T-cell (primary cell): ENCODE data around the gene KLF13. TPM values are rescaled to one million over a fixed set of nuclear protein-coding genes. Genes with fewer than 3 reads are reported as not detected.
A peak's percentile ranks its signal among the peaks of the same experiment; 100 is the strongest.

Source experiments
- ATAC-seq, 4 experiments: fragments of 200-7000 bp in 3 of 4; fragments of 150-1000 bp in 1 of 4; cut with Tn5 transposase; replicated peaks in 1 of 4; 1 replicate in 3 of 4; 2 replicates in 1 of 4; pipeline ENCODE4 v1.10.0; 2021; ENCODE audit warnings: moderate library complexity in 3 of 4, mild to moderate bottlenecking in 2 of 4, moderate number of reproducible peaks in 1 of 4
- CTCF ChIA-PET, 2 donors: fragments of 300-600 bp; sonication (Branson Sonifier 250); formaldehyde crosslinking; loops; one replicate each; lab custom pipeline; 2022; ENCODE audit warnings: antibody characterized with exemption in 2 of 2; lab: Charles Lee
- POLR2A ChIA-PET, 2 donors: fragments of 300-600 bp; sonication (Branson Sonifier 250); formaldehyde crosslinking; loops; one replicate each; lab custom pipeline; 2022; ENCODE audit warnings: antibody characterized with exemption in 2 of 2; lab: Charles Lee
- DNase-seq, 35 experiments: peaks; one replicate each; pipeline versions ENCODE4 v3.0.0 to v3.0.0-alpha.2; 2013 to 2023
- H3K27ac ChIP-seq: one replicate; pipeline ENCODE4 v1.5.1; 2013; ENCODE audit warnings: low read length
- H3K27me3 ChIP-seq, 2 experiments: replicated peaks in 1 of 2; 1 replicate in 1 of 2; 2 replicates in 1 of 2; pipeline versions ENCODE4 v1.6.1 to v1.7.0; 2013; ENCODE audit warnings: low read length in 1 of 2, mixed read lengths in 1 of 2; ENCODE audit not compliant: control insufficient read depth in 2 of 2, insufficient read depth in 2 of 2; ENCODE audit errors: extremely low read depth in 1 of 2
- H3K36me3 ChIP-seq, 2 donors: 1 replicate in 1 of 2; 2 replicates in 1 of 2; pipeline versions ENCODE4 v1.6.1 to v1.7.0; 2013; ENCODE audit warnings: low read length in 1 of 2; ENCODE audit not compliant: control insufficient read depth in 2 of 2, insufficient read depth in 1 of 2; ENCODE audit errors: extremely low read depth in 1 of 2
- H3K4me1 ChIP-seq, 2 experiments: 1 replicate in 1 of 2; 2 replicates in 1 of 2; pipeline versions ENCODE4 v1.6.1 to v1.7.0; 2013; ENCODE audit warnings: low read length in 2 of 2, mixed read lengths in 1 of 2; ENCODE audit not compliant: insufficient read depth in 2 of 2, control insufficient read depth in 1 of 2; ENCODE audit errors: extremely low read depth in 1 of 2
- H3K4me3 ChIP-seq, 2 donors: 1 replicate in 1 of 2; 2 replicates in 1 of 2; pipeline versions ENCODE4 v1.5.1 to v1.7.0; 2013; ENCODE audit warnings: mild to moderate bottlenecking in 2 of 2, low read length in 1 of 2, moderate library complexity in 1 of 2; ENCODE audit not compliant: control insufficient read depth in 1 of 2; ENCODE audit errors: extremely low read depth in 1 of 2
- H3K9me3 ChIP-seq: 2 replicates; pipeline ENCODE4 v1.7.0; 2013
- H3K27ac Mint-ChIP-seq, 2 donors: one replicate each; pipeline ENCODE4 v1.8.0; 2020 to 2021; ENCODE audit warnings: mild to moderate bottlenecking in 2 of 2, mixed read lengths in 2 of 2
- H3K27me3 Mint-ChIP-seq, 2 donors: one replicate each; pipeline ENCODE4 v1.8.0; 2021 to 2022; ENCODE audit warnings: mixed read lengths in 2 of 2
- H3K36me3 Mint-ChIP-seq: one replicate; pipeline ENCODE4 v1.8.0; 2021; ENCODE audit warnings: mixed read lengths
- H3K4me1 Mint-ChIP-seq, 3 donors: one replicate each; pipeline ENCODE4 v1.8.0; 2020 to 2022; ENCODE audit warnings: mixed read lengths in 3 of 3, mild to moderate bottlenecking in 1 of 3
- H3K4me3 Mint-ChIP-seq, 3 donors: one replicate each; pipeline ENCODE4 v1.8.0; 2020 to 2022; ENCODE audit warnings: mild to moderate bottlenecking in 3 of 3, mixed read lengths in 3 of 3, moderate library complexity in 3 of 3
- H3K9me3 Mint-ChIP-seq, 3 donors: one replicate each; pipeline ENCODE4 v1.8.0; 2020 to 2022; ENCODE audit warnings: mixed read lengths in 3 of 3
- WGBS: methylation state at CpG from one replicate; pipeline ENCODE4 v1.1.5; 2013; ENCODE audit warnings: missing lambda C conversion rate; ENCODE audit not compliant: insufficient coverage; 5-methylcytosine and 5-hydroxymethylcytosine counted together
- total RNA-seq, 35 experiments: library from RNA in 6 of 35; stranded (reverse) in 6 of 35; fragments of 120-200 nt in 1 of 35; gene quantifications; one replicate each; pipeline versions ENCODE4 v1.2.1 to v1.2.4 and lab custom pipeline; 2013 to 2026

KLF13 gene
- total RNA-seq, 5 donors from 2014 or later (not counting 1 experiment from before 2014, with no cell fraction given) = 218 to 327 (median 288) TPM

GRCh38 chr15:31358163-31358562 lies 31.5 kb downstream of the KLF13 start:
- peak overlapping the region; percentile 71 to 94 (median 79) for H3K4me3 Mint-ChIP-seq
- H3K9me3 Mint-ChIP-seq = no peaks in the 10 kb centered on the region
- H3K36me3 Mint-ChIP-seq = peaks cover 35% of the 10 kb centered on the region
- Histone ChIP-seq H3K4me1 (peaks cover 83 to 99% of the 10 kb centered on the region in 2 experiments), H3K27ac (peak overlapping the region; percentile 99), H3K4me3 (peak overlapping the region in 1 of 2 donors; percentile 55), H3K27me3 (no peaks in the 10 kb centered on the region), H3K36me3 (peaks cover 0 to 39% of the 10 kb centered on the region in 2 donors), H3K9me3 (no peaks in the 10 kb centered on the region)
- no peaks in the 10 kb centered on the region for H3K27me3 Mint-ChIP-seq
- 54% methylated on average over 2 of the region's 3 CpGs for WGBS
- POLR2A ChIA-PET = interaction anchor here in 1 of 2 donors (0.6 to 1.7 kb wide), 2 partner anchors 11 to 33 kb away, joined by 4 to 6 read pairs; no protein-coding TSS in a partner anchor
- DNase-seq (no peak), ATAC-seq (no peak)
- H3K4me1 Mint-ChIP-seq = peaks cover 96 to 100% (median 99%) of the 10 kb centered on the region in 3 donors
- H3K27ac Mint-ChIP-seq = peak overlapping the region; percentile 96 to 98
- CTCF ChIA-PET = interaction anchor here (0.5 to 2.4 kb wide), 6 partner anchors 8 to 134 kb away, joined by 3 to 12 read pairs (median 3); no protein-coding TSS in a partner anchor

- peak overlapping the region; percentile 53 to 94 (median 79) for H3K4me3 Mint-ChIP-seq
- 97% methylated on average over 4 of the region's 8 CpGs for WGBS
- peaks cover 0 to 34% of the 10 kb centered on the region in 2 donors for H3K36me3 ChIP-seq
- ChIA-PET CTCF (interaction anchor here (1.1 to 3.1 kb wide), 4 partner anchors 12 to 130 kb away, joined by 3 to 21 read pairs (median 4); no protein-coding TSS in a partner anchor), POLR2A (interaction anchor here (0.6 to 1.1 kb wide), 2 partner anchors 20 to 30 kb away, joined by 3 to 4 read pairs; no protein-coding TSS in a partner anchor)
- peaks cover 82 to 99% of the 10 kb centered on the region in 2 experiments for H3K4me1 ChIP-seq
- H3K27me3 ChIP-seq = no peaks in the 10 kb centered on the region
- peaks cover 35% of the 10 kb centered on the region for H3K36me3 Mint-ChIP-seq
- no peaks in the 10 kb centered on the region for H3K9me3 ChIP-seq
- H3K27ac Mint-ChIP-seq = peak overlapping the region; percentile 96 to 98
- H3K9me3 Mint-ChIP-seq = no peaks in the 10 kb centered on the region
- ATAC-seq (no peak), DNase-seq (no peak)
- no peaks in the 10 kb centered on the region for H3K27me3 Mint-ChIP-seq
- peak overlapping the region in 1 of 2 donors; percentile 56 for H3K4me3 ChIP-seq
- peaks cover 99 to 100% (median 99%) of the 10 kb centered on the region in 3 donors for H3K4me1 Mint-ChIP-seq
- H3K27ac ChIP-seq = peak overlapping the region; percentile 99
Measured at GRCh38 chr15:31358957-31359701, 32.5 kb downstream of the KLF13 start.

DNA sequence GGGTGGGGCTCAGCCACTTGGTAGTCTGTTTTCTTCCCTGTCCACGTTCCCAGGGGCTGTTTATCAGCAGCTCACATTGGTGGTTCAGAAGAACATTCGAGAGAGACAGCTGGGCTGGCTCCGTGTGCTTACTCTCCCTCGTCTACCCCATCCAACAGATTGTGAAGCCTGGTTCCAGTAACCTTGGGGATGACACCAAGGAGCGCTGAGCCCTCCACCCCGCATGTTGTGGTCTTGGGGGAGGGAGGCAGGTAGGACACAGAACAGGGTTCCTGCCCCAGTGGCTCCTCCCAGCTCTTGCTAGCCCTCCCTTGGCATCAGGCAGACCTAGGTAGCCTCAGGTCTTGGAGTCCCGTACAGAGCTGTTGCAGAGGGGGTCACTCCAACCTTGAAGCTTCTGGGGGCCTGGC lies 33.1 kb downstream of the KLF13 start:
- peaks cover 99 to 100% (median 100%) of the 10 kb centered on the region in 3 donors for H3K4me1 Mint-ChIP-seq
- Histone ChIP-seq H3K4me3 (peak overlapping the region; percentile 37 to 56), H3K36me3 (peaks cover 0 to 31% of the 10 kb centered on the region in 2 donors), H3K27ac (peak overlapping the region; percentile 99), H3K9me3 (no peaks in the 10 kb centered on the region), H3K4me1 (peaks cover 85 to 99% of the 10 kb centered on the region in 2 experiments), H3K27me3 (no peaks in the 10 kb centered on the region)
- ChIA-PET POLR2A (interaction anchor here (0.6 to 1.1 kb wide), 2 partner anchors 21 to 31 kb away, joined by 3 to 4 read pairs; no protein-coding TSS in a partner anchor), CTCF (interaction anchor here (1.1 to 3.1 kb wide), 5 partner anchors 12 to 129 kb away, joined by 3 to 21 read pairs (median 4); no protein-coding TSS in a partner anchor)
- peak overlapping the region; percentile 96 to 98 for H3K27ac Mint-ChIP-seq
- no peaks in the 10 kb centered on the region for H3K9me3 Mint-ChIP-seq
- H3K27me3 Mint-ChIP-seq = no peaks in the 10 kb centered on the region
- ATAC-seq (no peak), DNase-seq (no peak)
- peak overlapping the region; percentile 64 to 94 (median 65) for H3K4me3 Mint-ChIP-seq
- WGBS = 18% methylated on average over 4 of the region's 7 CpGs
- peaks cover 32% of the 10 kb centered on the region for H3K36me3 Mint-ChIP-seq

- DNase-seq = no peak
- Mint-ChIP-seq H3K36me3 (peaks cover 28% of the 10 kb centered on the region), H3K4me1 (peaks cover 97 to 100% (median 99%) of the 10 kb centered on the region in 3 donors), H3K27ac (peak overlapping the region; percentile 96 to 98), H3K4me3 (peak overlapping the region; percentile 64 to 94 (median 65)), H3K9me3 (no peaks in the 10 kb centered on the region), H3K27me3 (no peaks in the 10 kb centered on the region)
- WGBS = 56% methylated on average over 7 of the region's 8 CpGs
- H3K27me3 ChIP-seq = no peaks in the 10 kb centered on the region
- H3K9me3 ChIP-seq = no peaks in the 10 kb centered on the region
- peaks cover 85 to 99% of the 10 kb centered on the region in 2 experiments for H3K4me1 ChIP-seq
- H3K36me3 ChIP-seq = peaks cover 4 to 27% of the 10 kb centered on the region in 2 donors
- H3K4me3 ChIP-seq = peak overlapping the region; percentile 37 to 56
- CTCF ChIA-PET = interaction anchor here (1.2 to 3.1 kb wide), 5 partner anchors 13 to 129 kb away, joined by 3 to 21 read pairs (median 4); no protein-coding TSS in a partner anchor
- POLR2A ChIA-PET = interaction anchor here in 1 of 2 donors (1.1 to 1.9 kb wide), 3 partner anchors 12 to 34 kb away, joined by 4 to 8 read pairs (median 7); partner anchors contain the start of gene KLF13
- no peak for ATAC-seq
- peak overlapping the region; percentile 99 for H3K27ac ChIP-seq
Measured at GRCh38 chr15:31360158-31360561, 33.5 kb downstream of the KLF13 start.

GRCh38 chr15:31360843-31361763 lies 34.5 kb downstream of the KLF13 start:
- ChIA-PET CTCF (interaction anchor here (0.5 to 3.1 kb wide), 12 partner anchors 14 to 370 kb away, joined by 3 to 21 read pairs (median 4); partner anchors contain the start of gene KLF13 (in 1 of the 2)), POLR2A (interaction anchor here (0.9 to 1.9 kb wide), 5 partner anchors 13 to 97 kb away, joined by 3 to 8 read pairs (median 4); partner anchors contain the start of gene KLF13 (in 1 of the 2))
- H3K4me3 ChIP-seq = peak overlapping the region; percentile 37 to 56
- H3K9me3 ChIP-seq = no peaks in the 10 kb centered on the region
- Mint-ChIP-seq H3K27ac (peak overlapping the region; percentile 96 to 98), H3K36me3 (peaks cover 20% of the 10 kb centered on the region), H3K9me3 (no peaks in the 10 kb centered on the region), H3K4me1 (peaks cover 97 to 100% (median 99%) of the 10 kb centered on the region in 3 donors), H3K27me3 (no peaks in the 10 kb centered on the region), H3K4me3 (peak overlapping the region; percentile 64 to 94 (median 65))
- no peaks in the 10 kb centered on the region for H3K27me3 ChIP-seq
- ATAC-seq = peak; percentile 79 to 84 (median 82)
- WGBS = 6% methylated on average over 12 of the region's 17 CpGs
- peak; percentile 72 to 98 (median 91) for DNase-seq
- H3K27ac ChIP-seq = peak overlapping the region; percentile 99
- peaks cover 5 to 20% of the 10 kb centered on the region in 2 donors for H3K36me3 ChIP-seq
- peaks cover 77 to 99% of the 10 kb centered on the region in 2 experiments for H3K4me1 ChIP-seq
